NOMO-1 treated with dmso at 0.1 percent for 144 hours (cell line): ENCODE data around the gene IYD.
A peak's percentile ranks its signal among the peaks of the same experiment; 100 is the strongest.

Experiments used
- DNase-seq: peaks from one replicate; lab custom pipeline; 2025; ENCODE audit not compliant: unreplicated experiment; lab: John Stamatoyannopoulos, UW

The IYD gene

DNA sequence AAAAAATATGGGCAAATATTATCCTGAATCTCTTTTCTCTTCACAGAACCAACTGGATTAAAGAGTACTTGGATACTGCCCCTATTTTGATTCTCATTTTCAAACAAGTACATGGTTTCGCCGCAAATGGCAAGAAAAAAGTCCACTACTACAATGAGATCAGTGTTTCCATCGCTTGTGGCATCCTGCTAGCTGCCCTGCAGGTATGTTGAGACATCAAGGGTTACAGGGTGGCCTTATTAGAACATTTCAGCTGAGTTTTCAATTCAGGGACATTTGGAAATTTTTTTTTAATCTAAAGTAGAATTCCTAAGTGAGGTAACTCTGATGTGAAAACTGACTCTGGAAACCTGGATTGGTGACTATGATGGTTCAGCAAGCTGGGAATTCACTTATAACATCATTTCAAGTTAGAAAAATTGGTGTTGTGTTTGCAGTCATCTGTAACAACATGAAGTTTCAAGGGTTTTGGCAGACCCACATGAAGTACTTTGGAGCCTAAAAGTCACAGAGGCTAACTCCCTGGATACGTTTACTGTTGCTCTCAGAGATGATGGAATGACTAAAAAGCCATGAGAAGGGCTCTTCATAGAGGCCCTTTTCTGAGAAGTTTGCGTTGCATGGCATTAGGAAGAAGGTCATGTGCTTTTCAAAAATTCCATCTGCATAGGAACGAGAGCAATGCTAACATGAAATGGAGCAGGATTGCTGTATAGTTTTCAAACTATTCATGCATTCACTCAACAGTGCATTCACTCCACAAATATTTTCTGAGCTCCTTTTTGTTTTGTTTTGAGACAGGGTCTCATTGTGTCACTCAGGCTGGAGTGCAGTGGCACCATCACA is 25.5 kb downstream of the IYD start:
- DNase-seq = no peak

DNA sequence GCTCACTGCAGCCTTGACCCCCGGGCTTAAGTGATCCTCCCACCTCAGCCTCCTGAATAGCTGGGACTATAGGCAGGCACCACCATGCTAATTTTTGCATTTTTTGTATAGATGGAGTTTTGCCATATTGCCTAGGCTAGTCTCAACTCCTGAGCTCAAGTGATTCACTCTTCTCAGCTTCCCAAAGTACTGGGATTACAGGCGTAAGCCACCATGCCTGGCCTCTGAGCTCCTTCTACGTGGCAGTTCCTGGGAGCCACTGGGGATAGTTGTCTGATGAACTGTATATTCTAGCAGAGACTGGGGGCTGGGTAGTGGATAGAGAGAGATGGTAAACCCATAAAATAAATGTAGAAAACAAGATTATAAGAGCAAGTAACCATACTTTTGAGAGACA is 26.1 kb downstream of the IYD start:
- DNase-seq = no peak

DNA sequence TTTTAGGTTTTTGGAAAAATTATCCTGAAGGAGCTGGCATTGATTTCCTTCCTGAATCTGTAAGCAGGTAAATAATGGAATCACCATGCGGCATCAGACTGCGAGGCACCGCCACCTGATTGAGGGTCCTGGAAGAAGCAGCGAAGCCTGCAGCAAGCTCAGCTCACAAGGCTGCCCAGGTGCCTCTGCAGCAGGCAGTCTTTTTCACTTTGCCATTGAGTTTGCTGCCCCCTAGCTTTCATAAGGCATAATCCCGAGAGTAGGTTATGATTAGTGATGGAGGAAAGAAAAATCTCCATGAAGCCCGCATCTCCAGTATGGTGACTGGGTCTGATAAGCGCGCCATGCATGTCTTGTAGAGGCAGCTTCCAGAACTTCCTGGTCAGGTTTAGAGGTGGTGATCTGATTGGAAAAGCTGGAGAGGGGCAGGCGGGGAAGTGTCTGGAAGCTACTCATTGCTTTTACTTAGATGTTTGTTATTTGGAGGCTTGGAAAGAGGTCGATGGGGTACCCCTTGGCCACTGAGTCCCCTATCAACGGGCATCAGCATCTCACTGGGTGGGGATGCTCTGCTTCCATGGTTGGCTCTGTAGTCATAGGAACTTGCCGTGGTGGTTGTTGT is 26.7 kb downstream of the IYD start:
- no peak for DNase-seq

DNA sequence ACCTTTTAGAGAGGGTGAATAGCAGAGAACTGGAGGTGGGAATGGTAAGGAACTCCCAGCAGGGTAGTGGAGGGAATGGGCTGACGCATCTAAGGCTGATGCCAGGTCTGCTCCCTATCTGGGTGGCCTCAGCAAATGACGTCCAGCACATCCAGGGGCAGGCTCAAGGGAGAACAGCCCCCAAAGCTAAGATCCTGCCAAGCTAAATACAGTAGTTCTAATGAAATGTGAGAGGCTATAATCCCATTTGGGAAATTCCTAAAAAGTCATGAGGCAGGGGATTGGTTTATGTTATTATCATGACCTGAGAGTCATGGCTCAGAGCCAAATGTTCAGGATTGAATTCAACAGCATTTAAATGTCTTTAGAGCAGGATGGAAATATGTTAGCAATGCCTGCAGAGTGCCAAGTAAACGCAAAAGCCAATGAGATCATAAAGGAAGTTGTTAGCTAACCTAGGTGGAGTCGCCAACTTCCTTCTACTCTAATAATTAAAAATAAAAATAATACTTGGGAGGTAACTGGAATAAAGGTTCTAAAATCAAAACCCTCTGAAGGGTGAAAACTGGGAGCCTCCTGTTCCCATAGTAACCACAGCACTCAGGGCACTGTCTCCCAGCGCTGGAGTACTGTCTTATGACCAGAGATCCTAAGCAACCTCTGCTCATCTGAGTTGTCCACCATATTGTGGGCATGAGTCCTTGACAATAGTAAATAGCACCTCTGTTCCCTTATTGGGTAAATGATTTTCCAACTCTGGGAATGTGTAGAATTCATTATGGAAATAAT is 34.8 kb downstream of the IYD start:
- no peak for DNase-seq

- DNase-seq = no peak
These were observed 38.1 kb downstream of the IYD start for GRCh38 chr6:150406948-150407347.

DNA sequence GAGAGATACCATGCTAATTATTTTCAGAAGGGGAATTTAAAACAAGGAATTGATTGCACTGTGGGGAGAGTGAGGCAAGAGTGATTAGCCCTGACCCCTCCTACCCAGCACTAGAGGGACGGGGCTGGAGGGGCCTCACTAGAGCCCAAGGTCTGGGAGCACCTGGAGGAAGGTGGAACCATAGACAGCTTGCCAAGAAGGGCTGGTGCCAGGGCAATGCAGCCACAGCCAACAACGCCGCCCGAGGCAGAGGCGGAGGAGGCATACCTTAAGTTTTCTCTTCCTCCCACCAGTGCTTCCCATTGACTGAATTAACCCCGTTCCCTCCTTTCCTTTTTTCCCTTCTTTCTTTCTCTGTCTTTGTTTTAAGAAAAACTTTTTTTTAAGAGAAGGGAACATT is 40.0 kb downstream of the IYD start:
- DNase-seq = no peak

- DNase-seq = no peak
These were observed 40.8 kb downstream of the IYD start for GRCh38 chr6:150409576-150410066.

- DNase-seq = no peak
These were observed 41.6 kb downstream of the IYD start for GRCh38 chr6:150410399-150410798.

- DNase-seq = no peak
These were observed 42.1 kb downstream of the IYD start for GRCh38 chr6:150410906-150411305.

- DNase-seq = no peak
These were observed 43.4 kb downstream of the IYD start for GRCh38 chr6:150412221-150412620.

DNA sequence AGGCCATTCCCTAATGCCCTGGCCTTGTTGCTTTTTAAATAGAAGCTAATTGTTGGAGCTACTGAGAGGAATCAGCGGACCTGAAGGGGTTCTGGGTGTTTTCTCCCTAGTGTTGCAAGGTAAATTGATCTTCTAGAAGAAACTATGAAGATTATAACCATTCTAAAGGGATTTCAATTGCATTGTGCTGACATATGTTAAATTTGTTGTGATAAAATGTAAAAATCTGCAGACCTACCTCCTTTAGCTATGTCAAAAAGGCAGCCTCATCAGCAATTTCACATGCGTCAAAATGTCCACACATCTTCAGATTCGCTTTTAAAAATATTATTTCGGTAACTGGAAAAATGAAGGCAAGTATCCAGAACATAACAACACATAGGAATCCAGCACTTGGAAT is 44.4 kb downstream of the IYD start:
- no peak for DNase-seq

- DNase-seq = no peak
These were observed 45.0 kb downstream of the IYD start for GRCh38 chr6:150413781-150414281.

DNA sequence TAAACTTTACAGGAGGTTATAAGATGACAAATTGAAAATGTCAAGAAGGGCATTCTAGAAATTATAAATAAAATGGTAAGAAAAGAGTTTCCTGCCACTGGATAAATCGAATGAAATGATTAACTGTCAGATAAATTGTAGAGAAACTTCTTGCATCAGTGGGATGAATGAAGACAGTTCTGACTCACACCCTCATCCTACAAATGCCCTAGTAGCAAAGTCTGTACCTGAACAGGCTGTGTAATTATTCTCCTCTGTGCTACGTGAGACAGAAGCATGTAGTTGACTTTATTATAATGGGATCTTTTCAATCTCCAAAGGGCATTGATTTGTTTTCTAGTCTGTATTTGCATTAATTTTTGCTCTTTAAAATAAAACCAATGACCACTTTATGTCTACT is 47.3 kb downstream of the IYD start:
- DNase-seq = no peak

DNA sequence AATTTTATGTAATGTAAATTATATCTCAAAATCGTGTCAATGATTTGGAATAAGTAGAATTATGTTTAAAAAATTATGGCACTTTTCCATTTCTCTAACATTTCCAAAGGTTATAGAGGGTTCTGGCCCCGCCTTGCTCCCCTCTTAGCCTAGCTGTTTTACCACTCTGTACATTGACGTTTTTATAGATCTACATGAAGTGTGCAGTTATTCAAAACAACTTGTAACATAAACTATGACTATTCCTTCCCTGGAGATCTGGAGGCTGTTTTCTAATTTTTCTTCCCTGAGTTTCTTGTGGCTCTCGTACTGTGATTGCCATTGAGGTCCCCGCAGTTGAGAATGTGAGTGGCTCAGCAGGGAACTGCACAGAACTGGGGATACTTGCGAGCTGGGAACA is 48.4 kb downstream of the IYD start:
- DNase-seq = no peak

DNA sequence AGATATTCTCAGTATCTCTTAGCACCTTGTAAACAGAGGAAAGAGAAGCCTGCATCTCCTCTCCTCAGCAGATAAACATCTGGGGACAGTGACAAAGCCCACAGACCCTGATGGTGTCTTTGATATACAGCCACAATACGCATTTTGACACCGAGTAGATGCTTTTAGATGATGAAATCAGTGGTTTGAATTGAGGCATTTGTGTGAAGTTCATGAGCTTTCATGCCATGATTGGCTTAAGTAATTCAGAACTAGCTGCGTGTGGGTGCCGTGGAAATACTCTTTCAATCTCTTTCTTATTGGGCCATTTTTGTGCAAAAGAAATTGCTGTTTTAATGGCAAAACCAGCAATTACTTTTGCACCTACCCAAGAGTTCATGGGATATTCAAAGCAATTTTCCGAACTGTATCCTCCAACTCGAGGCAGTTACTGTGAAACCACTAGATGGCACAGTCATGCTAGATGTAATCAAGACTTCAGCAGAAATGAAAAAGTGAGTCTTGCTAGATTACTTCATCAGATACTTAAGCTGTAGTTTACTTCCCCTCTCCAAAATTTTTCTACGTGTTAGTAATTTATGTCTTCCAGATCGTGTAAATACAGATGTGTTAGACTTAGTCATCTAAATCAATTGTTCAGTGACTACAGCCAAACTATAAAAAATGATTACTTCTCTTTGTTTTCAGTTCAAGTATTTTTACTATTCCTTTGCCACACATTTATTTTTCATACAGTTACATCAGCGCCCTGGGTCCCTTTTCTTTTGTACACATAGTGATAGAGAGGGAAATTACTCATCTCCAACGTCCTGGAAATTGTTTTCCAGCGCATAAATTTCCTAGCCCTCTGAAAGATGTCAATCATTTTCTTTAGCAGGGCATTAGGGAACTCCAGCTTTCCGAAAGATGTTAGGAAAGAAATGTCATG is 49.4 kb downstream of the IYD start:
- peak; percentile 43 for DNase-seq

GRCh38 chr6:150418827-150419594 is 50.2 kb downstream of the IYD start:
- peak; percentile 34 for DNase-seq

GRCh38 chr6:150420428-150420827 is 51.6 kb downstream of the IYD start:
- DNase-seq = no peak

GRCh38 chr6:150420926-150421325 is 52.1 kb downstream of the IYD start:
- DNase-seq = no peak

GRCh38 chr6:150425508-150425907 is 56.7 kb downstream of the IYD start:
- DNase-seq = no peak

DNA sequence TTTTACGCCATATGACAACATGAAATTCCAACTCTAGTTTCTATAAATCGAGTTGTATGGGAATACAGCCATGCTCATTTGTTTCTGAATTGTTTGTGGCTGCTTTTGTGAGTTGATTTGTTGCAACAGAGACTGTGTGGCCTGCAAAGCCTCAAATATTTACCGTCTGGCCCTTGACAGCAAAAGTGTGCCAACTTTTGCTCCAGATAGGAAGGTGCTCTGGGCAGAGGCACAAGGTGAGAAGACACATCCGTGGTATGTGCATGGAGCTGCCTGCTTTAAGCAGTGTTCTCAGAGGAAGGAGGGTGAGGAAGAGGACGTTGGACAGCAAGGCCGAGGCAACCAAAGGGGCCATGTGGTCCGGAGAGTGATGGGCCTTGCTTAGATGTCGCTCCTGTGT is 57.4 kb downstream of the IYD start:
- no peak for DNase-seq
